HG03378 (cell line): ENCODE measurements around the gene MRPL38.
"Not testable (repeated sequence)": the region's sequence is repeated elsewhere in the genome, so short reads cannot be mapped to it uniquely, and the experiment has no call there.

Source experiments
- ATAC-seq: cut with Tn5 transposase; IDR thresholded peaks from one replicate; pipeline ENCODE4 v1.9.1; 2021; ENCODE audit warnings: mild to moderate bottlenecking, moderate library complexity; ENCODE audit not compliant: unreplicated experiment

MRPL38 gene

DNA sequence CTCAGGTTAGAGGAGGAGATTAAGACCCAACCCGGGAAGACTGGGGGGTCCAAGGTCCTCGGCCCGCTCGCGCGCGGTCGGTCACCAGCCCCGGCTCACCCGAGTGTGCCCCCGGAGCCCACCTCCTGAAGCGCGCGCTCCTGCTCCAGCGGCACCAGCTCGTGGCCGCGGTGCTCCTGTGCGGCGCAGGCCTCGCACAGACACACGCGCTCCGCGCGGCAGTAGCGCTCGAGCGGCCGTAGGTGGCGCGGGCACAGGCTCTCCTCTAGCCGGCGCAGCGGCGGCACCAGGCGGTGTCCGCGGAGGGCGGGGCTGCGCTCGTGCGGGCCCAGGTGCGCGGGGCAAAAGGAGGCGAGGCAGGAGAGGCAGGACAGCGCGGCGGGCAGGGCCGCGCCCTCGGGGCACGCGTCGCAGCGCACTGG is 26.9 kb downstream of the MRPL38 start:
- no peak for ATAC-seq

DNA sequence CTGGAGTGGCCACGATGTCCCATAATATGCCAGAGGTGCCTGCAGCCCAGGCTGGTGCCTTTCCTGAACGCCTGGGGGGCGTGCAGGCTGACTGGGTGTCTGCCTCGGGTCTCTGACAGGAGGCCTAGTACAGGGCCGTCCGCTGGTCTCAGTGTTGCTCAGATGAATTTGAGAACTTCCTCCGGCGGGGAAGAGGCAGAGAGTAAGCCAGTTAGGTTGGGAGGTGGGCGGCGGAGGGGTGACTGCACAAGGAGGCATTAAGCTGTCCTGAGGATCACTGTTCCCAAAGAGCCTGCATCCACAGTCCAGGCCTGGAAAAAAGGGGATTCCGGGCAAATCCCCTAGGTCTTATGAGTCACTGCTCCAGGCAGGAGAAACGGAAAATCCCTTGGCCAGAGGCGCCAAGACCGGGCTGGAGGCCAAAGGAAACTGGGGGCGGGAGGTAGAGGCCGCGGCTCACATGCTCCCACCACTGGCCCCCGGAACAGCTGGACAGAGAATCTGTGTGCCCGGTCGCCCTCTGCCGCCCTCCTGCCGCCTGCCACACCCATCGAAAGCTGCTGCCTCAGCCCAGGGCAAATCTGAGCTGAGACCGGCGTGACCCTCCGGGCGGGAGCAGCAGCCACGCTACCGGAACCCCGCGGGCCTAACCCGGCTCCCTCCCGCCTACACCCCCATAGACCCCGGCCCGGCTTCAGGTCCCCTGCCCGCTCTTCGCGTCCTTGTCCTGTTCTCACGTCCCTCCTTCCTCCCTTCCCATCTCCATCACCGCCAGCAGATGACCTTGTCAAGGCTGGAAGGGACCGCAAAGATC is 27.5 kb downstream of the MRPL38 start:
- no peak for ATAC-seq

DNA sequence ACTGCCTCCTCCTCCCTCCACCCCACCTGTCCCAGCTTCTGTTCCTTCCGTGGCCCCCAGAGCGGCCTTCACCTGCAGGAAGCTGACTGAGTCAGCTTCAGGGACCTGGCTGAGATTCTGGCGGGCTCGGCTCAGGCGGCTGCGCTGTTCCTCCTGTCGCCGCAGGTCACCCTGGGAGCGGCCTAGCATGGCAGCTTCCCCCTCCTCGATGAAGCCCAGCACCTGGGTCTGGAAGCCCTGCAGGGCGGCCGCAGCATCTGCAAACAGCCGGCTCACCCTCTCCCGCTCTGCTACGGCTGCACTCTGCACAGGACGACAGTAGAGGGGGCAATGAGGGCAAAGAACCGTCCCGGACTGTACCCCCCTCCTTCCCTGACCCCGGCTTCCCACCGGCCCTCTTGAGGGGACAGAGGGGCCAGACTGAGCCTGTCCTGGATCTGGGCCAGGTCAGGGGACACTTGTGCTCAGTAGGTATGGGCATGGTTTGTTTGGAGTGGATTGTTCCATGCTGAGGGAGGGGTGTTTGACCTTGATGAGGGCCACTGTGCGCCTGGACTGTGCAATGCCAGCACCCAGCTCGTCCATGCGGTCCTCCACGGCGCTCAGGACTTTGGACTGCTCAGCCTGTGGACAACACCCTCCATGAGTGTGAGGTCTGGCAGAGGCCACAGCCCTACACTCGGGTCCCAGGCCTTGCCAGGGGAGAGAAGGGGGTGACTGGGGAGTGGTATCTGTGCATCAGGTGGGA is 28.3 kb downstream of the MRPL38 start:
- no peak for ATAC-seq

DNA sequence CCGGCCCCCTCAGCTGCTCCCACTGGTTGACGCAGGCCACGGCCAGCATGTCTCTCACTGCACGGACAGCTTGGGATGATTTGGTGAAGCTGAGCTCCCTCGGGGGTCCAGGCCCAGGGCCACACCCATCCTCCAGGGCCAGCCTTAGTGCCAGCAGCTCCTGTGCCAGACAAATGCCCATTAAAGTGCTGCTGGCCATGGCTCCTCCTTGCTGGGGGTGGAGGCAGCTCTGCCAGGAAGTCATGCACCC is 28.8 kb downstream of the MRPL38 start:
- no peak for ATAC-seq

DNA sequence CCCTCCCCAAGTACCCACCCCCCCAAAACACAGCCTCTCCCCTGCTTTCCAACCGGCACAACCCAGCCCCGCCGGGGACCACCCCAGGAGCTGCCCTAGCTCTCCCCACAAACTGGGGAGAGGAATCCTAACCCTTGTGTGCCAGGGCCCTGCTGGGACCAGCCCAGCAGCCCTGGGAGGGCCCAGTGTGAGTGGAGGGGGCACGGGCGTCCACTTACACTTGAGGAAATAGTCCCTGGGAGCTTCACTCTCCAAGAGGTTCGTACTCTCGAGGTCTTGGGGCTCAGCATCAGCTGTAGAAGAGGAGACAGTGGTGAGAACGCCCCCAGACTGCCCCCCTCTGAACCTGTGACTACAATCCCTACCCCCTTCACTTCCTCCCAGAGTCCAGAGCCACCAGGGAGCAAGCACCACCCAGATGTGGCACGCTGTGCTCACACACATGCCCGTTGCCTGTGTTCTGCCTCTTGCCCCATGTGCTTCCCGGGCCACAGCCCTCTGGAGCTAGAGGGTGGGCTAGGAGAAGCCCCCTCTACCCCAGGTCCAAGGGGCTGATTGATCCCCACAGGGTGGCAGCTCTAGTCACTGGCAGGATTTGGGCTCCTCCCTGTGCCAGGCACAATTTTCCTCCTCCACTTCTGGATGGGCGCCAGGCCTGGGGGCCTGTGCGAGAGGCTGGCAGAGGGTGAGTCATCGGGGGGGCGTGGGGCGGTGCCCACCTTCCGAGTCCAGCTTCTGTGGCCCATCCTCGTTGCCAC is 29.3 kb downstream of the MRPL38 start:
- ATAC-seq = no peak

DNA sequence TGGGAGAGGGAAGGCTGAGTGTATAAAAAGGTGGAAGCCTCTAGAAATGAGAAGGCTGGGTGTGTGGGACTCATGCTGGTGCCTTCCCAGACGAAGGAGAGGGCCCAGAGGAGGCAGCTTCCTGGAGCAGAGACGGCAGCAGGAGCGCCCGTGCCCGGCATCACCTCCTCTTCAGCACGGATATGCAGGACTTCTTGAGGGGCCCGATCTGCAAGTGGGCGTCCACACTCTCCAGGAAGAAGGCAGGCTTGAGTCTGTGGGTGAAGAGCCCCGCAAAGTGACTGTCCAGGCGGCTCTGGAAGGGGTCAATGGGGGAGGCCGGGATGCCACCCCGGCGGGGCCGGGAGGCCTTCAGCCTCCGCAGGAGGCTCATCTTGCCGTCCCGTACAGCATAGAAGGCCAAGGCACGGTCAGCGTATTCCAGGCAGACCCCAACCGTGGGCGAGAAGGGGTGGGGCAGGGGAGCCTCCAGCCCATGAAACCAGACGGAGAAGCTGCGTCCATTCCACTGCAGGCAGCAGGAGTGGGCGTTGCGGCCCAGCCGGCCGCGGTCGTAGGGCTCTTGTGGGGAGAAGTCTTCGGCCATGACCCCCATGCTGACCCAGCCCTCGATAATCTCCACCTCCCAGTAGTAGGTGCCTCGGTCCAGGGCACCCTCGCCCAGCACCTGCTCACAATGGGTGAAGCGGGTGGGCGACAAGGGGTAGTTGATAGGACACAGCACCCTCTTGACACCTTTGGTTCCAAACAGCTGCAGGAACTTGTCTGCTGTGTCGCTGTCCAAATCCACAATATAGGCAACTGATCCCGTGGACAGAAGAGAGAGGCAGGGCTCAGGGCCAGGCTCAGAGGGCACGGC is 30.1 kb downstream of the MRPL38 start:
- ATAC-seq = no peak

DNA sequence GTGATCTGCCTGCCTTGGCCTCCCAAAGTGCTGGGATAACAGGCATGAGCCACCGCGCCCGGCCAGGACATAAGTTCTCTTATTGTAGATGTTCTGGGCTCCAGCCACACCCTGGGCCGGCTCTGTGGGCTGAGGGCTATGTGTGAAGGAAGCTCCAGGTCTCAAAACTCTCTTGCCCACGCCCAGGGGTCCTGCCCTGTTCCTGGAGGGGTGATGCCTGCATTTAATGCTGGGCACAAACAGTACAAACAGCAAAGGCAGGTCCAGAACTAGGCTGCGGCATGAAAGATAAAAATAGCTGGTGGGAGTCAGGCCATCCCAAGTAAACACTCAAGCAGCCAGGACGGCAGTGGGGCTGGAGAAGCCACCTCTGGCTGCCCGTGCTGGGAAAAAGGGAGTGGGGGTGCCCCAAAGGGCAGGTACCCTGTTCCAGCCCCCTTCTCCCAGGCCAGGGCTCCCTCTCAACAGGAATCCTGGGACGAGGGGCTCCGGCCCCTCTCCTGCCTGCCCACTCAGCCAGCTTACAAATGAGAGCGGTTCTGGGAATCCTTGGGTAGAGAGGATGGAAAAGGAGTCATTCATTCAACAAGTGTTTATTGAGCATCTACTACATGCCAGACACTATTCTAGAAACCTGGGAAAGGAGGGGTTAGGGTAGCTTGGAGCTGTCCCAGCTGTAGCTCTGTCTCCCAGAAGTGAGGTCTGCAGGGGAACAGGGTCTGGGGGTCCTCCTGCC is 30.9 kb downstream of the MRPL38 start:
- ATAC-seq = no peak

DNA sequence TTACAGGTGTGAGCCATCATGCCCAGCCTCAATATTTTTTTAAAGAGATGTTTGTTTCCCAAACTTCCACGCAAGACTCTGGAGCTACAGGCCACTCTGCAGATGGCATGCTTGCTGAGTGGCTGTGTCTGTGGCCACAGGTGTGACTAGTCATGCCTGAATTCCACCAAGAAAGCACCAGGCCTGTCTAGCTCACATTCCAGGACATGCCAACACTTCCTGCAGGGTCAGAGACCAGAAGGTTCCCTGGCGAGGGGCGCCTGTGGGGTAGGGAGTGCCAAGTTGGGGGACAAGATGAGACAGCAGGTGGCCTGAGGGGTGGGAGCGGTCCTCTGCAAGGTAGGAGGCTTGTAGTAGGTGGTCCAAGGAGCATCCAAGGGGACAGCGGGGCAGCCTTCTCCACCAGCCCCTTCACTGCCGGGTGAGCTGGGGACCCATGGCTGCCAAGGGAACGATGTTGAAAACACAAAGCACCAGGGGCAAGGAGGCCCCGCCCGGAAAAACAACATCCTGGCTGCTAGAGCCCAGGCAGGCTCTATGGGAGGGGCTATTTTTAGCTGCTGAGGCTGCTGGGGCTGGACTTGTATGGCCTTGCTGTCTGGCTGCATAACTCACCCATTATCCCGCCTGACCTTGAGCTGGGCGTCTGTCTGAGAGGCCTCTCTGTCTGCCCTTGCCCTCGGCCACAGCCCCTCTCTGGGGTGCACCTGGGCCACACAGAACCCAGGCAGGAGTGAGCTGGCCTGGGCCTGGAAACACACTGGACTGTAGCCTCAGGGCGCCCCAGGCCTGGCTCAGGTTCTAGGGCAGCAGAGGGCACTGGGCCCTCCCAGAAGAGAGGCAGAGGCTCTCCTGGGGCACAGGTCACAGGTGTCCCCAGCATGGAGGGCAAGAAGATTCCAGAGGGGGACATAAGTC is 32.0 kb downstream of the MRPL38 start:
- ATAC-seq = no peak

DNA sequence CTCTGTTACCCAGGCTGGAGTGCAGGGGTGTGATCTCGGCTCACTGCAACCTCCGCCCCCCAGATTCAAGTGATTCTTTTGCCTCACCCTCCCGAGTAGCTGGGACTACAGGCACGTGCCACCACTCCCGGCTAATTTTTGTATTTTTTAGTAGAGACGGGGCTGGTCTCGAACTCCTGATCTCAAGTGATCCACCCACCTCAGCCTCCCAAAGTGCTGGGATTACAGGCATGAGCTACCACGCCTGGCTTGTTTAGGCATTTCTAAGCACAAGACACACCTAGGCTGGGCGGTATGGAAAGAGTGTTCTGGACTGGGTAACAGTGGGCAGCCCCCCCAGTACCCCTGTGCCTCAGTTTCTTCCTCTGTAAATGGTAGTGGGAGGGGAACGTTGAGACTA is 34.5 kb downstream of the MRPL38 start:
- ATAC-seq = not testable (repeated sequence)

DNA sequence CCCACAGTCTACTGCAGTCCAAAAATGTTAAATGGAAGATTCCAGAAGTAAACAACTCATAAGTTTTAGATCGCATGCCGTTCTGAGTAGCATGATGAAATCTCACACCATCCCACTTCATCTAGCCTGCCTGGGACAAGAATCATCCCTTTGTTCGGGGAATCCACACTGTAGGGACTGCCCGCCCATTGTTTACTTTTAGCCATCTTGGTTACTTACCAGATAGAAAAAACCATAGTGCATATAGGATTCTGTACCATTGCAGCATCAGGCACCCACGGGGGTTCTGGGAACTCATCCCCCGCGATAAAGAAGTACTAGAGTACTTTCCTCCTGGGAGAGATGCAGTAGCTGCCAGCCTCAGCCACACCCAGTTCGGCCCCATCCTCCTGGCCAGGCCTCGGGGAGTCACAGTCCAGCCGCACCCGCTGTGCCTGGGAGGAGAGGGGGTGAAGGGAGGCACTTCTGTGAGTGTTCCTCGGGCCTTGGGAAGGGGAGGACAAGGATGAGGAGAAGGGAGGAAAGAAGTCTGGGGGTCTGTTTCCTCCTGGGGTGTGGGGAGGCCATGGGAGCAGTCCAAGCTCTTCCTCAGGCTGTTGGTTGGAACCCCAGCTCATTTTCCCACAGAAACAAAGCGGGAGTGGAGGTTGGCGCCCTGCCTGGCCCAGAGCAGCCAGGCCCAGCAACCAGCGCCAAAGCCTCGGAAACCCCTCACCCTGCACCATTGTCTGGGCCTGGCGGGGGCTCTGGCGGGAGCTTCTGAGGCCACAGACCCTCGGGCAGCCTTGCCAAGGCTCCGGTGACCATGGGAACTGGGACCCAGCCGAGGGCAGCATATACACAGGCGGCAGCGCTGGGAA is 35.2 kb downstream of the MRPL38 start:
- ATAC-seq = no peak

DNA sequence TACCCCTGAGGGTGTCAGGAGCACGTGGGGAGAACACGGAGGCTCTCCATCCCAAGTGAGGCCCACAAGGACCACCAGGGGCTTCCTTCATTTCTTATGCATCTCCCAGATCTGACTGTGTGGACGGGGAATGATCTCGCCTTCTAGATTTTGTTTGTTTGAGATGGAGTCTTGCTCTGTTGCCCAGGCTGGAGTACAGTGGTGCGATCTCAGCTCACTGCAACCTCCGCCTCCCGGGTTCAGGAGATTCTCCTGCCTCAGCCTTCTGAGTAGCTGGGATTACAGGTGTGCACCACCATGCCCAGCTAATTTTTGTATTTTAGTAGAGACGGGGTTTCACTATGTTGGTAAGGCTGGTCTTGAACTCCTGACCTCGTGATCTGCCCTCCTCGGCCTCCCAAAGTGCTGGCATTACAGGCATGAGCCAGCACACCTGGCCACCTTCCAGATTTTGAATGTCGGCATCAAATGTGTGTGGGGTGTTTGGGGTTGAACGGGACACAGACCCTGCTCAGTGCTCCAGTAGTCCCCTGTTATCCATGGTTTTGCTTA is 35.9 kb downstream of the MRPL38 start:
- not testable (repeated sequence) for ATAC-seq

DNA sequence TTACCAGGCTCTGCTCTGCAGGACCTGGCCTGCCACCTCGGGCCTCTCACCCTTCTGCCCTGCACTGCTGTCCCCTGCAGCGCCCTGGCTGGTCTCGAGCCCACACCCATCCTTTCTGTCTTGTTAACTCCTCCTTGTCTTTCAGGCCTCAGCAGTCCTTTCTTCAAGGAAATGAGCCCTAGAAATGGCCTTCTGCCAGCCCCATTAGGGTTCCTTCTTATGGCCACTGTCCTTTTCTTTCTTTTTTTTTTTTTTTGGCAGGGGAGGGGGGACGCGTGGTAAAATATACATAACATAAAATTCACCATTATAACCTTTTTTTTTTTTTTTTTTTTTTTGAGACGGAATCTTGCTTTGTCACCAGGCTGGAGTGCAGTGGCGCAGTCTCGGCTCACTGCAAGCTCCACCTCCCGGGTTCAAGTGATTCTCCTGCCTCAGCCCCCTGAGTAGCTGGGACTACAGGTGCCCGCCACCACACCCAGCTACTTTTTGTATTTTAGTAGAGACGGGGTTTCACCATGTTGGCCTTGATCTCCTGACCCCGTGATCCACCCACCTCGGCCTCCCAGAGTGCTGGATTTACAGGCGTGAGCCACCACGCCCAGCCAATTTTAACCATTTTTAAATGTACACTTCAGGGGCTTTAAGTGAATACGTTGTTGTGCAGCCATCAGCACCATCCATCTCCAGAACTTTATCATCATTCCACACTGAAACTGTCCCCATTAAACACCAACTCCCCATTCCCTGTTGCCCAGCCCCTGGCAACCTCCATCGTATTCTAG is 39.1 kb downstream of the MRPL38 start:
- ATAC-seq = not testable (repeated sequence)

DNA sequence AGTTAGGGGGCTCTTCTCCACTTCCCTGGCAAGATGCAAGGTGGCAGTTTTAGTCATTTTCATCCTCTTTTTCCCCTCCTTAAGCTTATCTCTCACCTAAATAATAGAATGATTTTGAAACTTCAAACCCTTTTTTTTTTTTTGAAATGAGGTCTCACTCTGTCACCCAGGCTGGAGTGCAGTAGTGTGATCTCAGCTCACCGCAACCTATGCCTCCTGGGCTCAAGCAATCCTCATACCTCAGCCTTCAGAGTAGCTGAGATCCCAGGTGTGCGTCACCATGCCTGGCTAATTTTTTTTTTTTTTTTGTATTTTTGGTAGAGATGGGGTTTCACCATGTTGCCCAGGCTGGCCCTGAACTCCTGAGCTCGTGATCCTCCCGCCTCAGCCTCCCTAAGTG is 39.8 kb downstream of the MRPL38 start:
- ATAC-seq = not testable (repeated sequence)

DNA sequence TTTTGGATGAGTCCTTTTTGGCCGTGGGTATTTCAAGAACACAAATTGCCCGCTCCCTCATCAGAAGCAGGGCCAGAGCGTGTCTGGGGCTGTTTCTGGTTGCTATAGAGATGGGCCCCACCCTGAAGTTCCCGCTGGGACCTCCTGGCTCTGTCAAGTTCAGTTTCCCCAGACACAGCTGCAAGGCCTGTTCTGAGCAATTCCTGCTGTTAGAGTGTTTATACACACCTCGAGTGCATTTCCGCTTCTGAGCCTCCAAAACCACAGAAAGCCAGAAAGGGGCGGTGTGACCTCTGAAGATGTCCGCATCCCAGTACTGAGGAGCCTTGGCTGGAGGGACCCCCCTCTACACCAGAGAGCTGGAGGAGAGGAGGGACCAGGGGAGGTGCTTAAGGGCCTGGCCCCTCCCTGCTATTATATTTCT is 40.2 kb downstream of the MRPL38 start:
- peak; percentile 79 for ATAC-seq

DNA sequence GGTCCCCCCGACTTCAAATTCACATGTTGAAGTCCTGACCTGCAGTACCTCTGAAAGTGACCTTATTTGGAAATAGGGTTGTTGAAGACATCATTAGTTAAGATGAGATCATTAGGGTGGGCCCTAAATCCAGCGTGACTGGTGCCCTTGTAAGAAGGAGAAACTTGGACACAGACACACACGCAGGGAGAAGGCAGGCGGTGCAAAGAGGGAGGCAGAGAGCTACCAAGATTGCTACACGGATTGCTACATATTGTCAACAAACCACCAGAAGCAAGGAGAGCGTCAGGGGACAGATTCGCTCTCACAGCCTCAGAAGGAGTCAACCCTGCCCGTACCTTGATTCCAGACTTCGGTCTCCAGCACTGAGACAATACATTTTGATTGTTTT is 42.8 kb downstream of the MRPL38 start:
- ATAC-seq = no peak

DNA sequence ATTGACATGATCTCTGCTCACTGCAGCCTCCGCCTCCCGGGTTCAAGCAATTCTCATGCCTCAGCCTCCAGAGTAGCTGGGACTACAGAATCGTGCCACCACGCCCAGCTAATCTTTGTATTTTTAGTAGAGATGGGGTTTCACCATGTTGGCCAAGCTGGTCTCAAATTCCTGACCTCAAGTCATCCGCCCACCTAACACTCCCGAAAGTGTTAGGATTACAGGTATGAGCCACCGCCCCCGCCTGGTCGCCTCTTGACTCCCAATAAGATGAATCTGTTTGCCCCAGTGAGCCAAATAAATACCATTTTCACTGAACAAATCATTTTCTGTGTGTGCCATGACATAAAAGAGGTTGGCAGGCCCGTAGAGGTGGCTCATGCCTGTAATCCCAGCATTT is 45.3 kb downstream of the MRPL38 start:
- ATAC-seq = not testable (repeated sequence)
